HG03565 (cell line): ENCODE measurements around the gene CRYGA.
"Not testable (repeated sequence)": the region's sequence is repeated elsewhere in the genome, so short reads cannot be mapped to it uniquely, and the experiment has no call there.

Experiments
- ATAC-seq: cut with Tn5 transposase; IDR thresholded peaks from one replicate; pipeline ENCODE4 v1.9.1; 2021; ENCODE audit warnings: mild to moderate bottlenecking, moderate library complexity; ENCODE audit not compliant: unreplicated experiment

CRYGA gene

DNA sequence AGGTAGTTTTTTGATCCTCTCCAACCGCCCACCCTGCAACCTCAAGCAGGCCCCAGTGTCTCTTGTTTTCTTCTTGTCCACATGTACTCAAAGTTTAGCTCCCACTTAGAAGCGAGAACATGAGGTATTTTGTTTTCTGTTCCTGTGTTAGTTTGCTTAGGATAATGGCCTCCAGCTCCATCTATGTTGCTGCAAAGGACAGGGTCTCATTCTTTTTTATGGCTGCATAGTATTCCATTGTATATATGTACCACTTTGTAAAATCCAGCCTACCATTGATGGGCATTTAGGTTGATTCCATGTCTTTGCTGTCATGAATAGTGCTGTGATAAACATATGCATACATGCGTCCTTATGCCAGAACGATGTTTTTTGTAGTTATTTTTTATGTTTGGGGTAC lies 36.3 kb downstream of the CRYGA start:
- no peak for ATAC-seq

DNA sequence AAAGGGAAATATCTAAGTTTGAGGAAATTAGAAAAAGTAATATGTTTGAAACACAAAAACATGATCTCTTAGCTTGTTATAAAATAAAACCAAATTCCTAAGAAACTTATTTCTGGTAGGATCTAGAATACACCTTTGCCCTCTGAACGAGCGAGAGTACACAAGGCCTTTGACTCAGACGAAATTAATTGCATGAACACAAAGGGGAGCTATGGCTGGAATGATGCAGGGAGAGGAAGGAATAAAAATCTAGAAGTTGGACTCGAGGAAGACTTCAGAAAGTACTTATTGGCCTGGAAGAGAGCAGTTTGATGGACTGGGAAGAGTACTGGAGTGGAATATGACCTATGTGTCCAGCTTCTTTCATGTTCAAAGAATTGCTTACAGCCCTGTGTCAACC lies 38.1 kb downstream of the CRYGA start:
- no peak for ATAC-seq

DNA sequence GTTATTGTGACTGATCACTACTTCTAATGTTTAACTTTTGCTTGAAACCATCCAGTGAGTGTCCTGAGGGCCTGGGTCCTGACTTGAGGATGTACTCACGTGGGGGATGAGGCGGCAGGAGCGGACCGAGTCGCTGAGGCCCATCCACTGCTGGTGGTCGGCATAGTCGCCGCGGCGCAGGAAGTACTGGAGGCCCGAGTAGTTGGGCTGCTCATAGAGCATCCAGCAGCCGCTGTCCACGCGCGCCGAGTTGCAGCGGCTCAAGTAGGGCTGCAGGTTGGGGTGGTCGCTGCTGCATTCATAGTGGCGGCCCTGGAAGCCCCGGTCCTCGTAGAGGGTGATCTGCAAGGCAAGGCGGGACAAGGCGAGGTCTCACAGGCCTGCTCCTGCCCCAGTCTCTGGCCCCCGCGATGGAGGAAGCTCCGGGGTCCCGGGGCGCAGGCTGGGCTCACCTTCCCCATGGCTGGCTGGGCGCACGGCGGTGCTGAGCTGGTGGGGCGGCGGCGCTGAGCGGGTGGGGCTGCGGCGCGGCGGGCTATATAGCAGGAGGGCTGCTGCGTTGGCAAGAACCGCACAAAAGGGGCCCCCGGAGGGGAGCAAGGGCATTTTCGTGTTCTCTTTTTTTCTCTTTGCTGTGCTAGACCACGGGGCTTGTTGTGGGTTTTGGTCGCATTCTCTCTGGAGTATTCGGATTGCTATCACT lies 39.2 kb downstream of the CRYGA start, which contains the start of gene CRYGD:
Gene CRYGD (minus strand): TSS at position 512 of the 703 bp plus-strand sequence. CDS start 51 bp downstream, at position 461.
- not testable (repeated sequence) for ATAC-seq

DNA sequence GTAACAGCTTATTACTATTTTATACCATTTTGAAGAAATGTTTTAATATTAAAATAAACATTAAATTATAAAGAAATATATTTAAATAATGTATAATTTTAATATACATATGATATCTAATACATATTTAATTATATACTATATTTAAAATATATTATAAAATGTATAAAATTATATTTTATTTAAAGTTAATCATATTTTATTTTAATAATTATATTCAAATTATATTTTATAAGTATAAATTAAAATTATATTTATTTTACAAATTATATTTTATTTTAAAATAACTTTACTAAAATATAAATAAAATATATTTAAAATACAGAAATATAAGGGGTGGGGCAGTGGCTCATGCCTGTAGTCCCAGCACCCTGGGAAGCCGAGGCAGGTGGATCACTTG lies 41.1 kb downstream of the CRYGA start:
- no peak for ATAC-seq

DNA sequence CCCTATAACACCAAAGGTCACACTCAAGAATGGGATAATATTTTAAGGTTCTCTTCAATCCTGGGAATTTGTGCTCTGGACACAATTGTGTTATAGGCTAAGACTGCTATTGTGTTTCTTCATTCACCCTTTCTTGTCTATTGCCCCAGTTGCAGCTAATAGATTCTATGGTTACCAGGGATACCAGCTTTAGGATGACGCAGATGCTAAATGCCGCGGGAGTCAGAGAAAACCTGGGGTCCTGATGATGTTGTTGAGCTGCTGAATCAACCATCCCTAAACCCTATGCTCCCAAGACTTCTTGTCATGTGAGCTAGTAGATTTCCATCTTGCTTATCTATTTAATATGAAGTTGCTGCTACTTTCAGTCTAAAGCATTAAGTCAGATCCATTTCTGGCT lies 44.5 kb downstream of the CRYGA start:
- no peak for ATAC-seq

DNA sequence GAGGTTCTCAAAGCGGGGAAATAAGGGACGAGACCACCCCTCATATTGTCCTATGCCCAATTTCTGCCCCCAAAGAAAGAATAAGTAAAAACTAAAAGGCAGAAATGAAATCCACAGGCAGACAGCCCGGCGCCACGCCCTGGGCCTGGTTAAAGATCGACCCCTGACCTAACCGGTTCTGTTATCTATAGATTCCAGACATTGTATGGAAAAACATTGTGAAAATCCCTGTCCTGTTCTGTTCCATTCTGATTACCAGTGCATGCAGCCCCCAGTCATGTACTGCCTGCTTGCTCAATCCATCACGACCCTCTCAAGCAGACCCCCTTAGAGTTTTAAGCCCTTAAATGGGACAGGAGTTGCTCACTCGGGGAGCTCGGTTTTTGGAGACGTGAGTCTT lies 46.0 kb downstream of the CRYGA start:
- ATAC-seq = not testable (repeated sequence)

DNA sequence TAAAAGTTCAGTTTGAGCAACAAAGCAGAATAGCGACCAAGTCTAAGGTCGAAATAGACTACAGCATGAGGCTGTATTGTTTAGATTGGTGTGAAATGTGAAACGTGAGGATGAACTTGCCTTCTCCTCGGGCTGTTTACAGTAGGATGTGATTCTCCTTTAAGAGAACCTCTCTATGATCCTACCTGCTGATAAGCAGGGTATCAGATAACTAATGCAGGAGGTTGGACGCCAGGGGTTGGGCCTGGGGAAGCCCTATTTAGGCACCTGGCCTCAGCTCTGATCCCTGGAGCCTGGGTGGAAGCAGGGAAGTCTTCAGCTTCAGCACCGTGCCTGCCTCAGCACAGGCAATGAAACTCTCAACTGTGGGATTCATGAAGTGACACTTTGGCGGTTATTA lies 50.4 kb downstream of the CRYGA start:
- no peak for ATAC-seq

DNA sequence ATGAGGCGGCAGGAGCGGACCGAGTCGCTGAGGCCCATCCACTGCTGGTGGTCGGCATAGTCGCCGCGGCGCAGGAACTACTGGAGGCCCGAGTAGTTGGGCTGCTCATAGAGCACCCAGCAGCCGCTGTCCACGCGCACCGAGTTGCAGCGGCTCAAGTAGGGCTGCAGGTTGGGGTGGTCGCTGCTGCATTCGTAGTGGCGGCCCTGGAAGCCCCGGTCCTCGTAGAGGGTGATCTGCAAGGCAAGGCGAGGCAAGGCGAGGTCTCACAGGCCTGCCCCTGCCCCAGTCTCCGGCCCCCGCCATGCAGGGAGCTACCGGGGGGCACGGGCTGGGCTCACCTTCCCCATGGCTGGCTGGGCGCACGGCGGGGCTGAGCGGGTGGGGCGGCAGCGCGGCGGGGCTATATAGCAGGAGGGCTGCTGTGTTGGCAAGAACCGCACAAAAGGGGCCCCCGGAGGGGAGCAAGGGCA lies 51.1 kb downstream of the CRYGA start:
- not testable (repeated sequence) for ATAC-seq
